Calu3 (cell line): ENCODE measurements around the gene TMX3. TPM values are rescaled to one million over a fixed set of nuclear protein-coding genes. Genes with fewer than 3 reads are reported as not detected.

Experiments used
- BruUV-seq: library from RNA; stranded (reverse); fragments of 400-500 nt; replicated peaks from 2 replicates; lab custom pipeline; 2021; lab: Mats Ljungman, UMichigan
- CTCF ChIA-PET: fragments of 300-600 bp; sonication (Branson Sonifier 250); formaldehyde crosslinking; loops from one replicate; lab custom pipeline; 2022; ENCODE audit warnings: antibody characterized with exemption; lab: Charles Lee
- DNase-seq: peaks from one replicate; pipeline ENCODE4 v3.0.0; 2022
- H3K27ac Mint-ChIP-seq: one replicate; pipeline ENCODE4 v1.8.0; 2022; ENCODE audit warnings: mixed read lengths; ENCODE audit not compliant: unreplicated experiment
- H3K27me3 Mint-ChIP-seq: one replicate; pipeline ENCODE4 v1.8.0; 2022; ENCODE audit warnings: mixed read lengths; ENCODE audit not compliant: unreplicated experiment
- H3K36me3 Mint-ChIP-seq: one replicate; pipeline ENCODE4 v1.8.0; 2022; ENCODE audit warnings: mild to moderate bottlenecking, moderate library complexity, mixed read lengths; ENCODE audit not compliant: insufficient read depth, unreplicated experiment
- H3K4me1 Mint-ChIP-seq: one replicate; pipeline ENCODE4 v1.8.0; 2022; ENCODE audit warnings: mild to moderate bottlenecking, low read depth, mixed read lengths; ENCODE audit not compliant: unreplicated experiment
- H3K4me3 Mint-ChIP-seq: one replicate; pipeline ENCODE4 v1.8.0; 2022; ENCODE audit warnings: mild to moderate bottlenecking, low read depth, moderate library complexity, mixed read lengths; ENCODE audit not compliant: unreplicated experiment
- H3K9me3 Mint-ChIP-seq: one replicate; pipeline ENCODE4 v1.8.0; 2022; ENCODE audit warnings: low read depth, mixed read lengths; ENCODE audit not compliant: unreplicated experiment
- intact Hi-C: fragments of 100-400 bp; cut with micrococcal nuclease; formaldehyde crosslinking; loops from one replicate; pipeline ENCODE4 v1.10.0; 2022; ENCODE audit not compliant: unreplicated experiment
- total RNA-seq: library from RNA; stranded (reverse); gene quantifications from 2 replicates; pipeline ENCODE4 v1.2.3, GENCODE V29; 2022
- TF ChIP-seq, protein P1 (sequence below): fragments of 200-600 bp; IDR thresholded peaks from one replicate; pipeline ENCODE4 v1.8.0; 2022; ENCODE audit warnings: antibody characterized with exemption; ENCODE audit not compliant: unreplicated experiment

Gene TMX3
- total RNA-seq, 1 experiment from 2014 or later, result 63.1 TPM

DNA sequence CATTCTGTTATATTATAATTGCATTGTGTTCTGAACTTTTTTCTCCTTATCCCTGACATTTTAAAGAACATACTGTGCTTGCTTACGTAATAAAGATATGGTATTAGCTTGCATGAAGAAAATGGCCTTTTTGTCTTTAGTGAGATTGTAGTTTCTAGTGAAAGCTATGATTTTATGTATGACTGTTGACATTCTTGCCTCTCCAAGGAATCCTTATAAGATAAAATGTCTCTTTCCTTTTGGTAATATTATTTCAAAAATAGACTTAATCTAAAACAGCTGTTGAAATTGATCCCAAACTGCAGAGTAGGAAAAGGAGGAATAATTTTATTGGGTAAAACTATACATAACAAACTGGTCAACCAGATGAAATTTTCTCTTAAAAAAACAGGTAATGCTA lies 42.2 kb upstream of the TMX3 start:
- no TSS peak for BruUV-seq
- no peak for DNase-seq
- H3K9me3 Mint-ChIP-seq, result peaks cover 9% of the 10 kb centered on the region
- CTCF ChIA-PET, result no interaction called here
- H3K27me3 Mint-ChIP-seq, result no peaks in the 10 kb centered on the region
- no peaks in the 10 kb centered on the region for H3K4me1 Mint-ChIP-seq
- H3K36me3 Mint-ChIP-seq, result no peaks in the 10 kb centered on the region
- intact Hi-C loops, result no loop called here
- no peak overlapping the region for H3K27ac Mint-ChIP-seq
- TF ChIP-seq, protein P1, sequence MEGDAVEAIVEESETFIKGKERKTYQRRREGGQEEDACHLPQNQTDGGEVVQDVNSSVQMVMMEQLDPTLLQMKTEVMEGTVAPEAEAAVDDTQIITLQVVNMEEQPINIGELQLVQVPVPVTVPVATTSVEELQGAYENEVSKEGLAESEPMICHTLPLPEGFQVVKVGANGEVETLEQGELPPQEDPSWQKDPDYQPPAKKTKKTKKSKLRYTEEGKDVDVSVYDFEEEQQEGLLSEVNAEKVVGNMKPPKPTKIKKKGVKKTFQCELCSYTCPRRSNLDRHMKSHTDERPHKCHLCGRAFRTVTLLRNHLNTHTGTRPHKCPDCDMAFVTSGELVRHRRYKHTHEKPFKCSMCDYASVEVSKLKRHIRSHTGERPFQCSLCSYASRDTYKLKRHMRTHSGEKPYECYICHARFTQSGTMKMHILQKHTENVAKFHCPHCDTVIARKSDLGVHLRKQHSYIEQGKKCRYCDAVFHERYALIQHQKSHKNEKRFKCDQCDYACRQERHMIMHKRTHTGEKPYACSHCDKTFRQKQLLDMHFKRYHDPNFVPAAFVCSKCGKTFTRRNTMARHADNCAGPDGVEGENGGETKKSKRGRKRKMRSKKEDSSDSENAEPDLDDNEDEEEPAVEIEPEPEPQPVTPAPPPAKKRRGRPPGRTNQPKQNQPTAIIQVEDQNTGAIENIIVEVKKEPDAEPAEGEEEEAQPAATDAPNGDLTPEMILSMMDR, result no peak
- H3K4me3 Mint-ChIP-seq, result no peak overlapping the region

DNA sequence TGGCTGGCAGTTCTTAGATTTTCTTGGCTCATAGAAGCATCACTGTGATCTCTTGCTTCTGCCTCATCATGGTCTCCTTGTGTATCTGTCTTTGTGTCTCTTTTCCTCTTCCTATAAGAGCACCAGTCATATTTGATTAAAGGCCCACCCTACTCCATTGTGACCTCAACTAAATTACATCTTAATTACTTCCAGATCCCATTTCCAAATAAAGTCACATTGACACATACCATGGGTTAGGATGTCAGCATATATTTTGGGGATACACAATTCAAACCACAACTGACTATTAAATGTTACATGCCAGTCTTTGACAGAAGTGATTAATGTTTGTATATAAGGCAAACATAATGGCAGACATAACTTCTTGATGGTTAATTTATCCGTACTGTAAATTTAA lies 27.3 kb upstream of the TMX3 start:
- no peaks in the 10 kb centered on the region for H3K4me1 Mint-ChIP-seq
- no peaks in the 10 kb centered on the region for H3K9me3 Mint-ChIP-seq
- H3K27ac Mint-ChIP-seq, result no peak overlapping the region
- DNase-seq, result no peak
- TF ChIP-seq, protein P1, result no peak
- no peaks in the 10 kb centered on the region for H3K27me3 Mint-ChIP-seq
- H3K36me3 Mint-ChIP-seq, result no peaks in the 10 kb centered on the region
- CTCF ChIA-PET, result no interaction called here
- BruUV-seq, result no TSS peak
- intact Hi-C loops, result no loop called here
- H3K4me3 Mint-ChIP-seq, result no peak overlapping the region

DNA sequence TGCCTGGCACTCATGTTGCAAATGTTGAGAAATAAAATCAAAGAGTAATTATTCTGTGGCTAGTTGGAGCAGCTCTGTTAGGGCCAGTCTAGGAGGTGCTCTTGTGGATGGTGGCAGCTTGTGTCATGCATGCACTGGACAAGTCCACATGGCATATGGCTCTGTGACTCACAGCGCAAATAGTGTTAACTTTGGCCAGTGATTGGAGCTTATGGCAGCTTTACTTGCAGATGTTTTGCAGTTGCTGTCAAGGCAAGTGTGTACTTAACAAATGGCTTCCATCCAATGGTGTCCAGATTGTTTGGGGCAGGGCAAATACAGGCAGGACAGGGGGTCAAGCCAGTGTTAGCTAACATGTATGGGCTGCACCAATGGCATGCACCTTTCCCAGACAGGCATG lies 26.1 kb upstream of the TMX3 start:
- H3K27ac Mint-ChIP-seq, result no peak overlapping the region
- H3K4me3 Mint-ChIP-seq, result no peak overlapping the region
- no peak for DNase-seq
- H3K36me3 Mint-ChIP-seq, result no peaks in the 10 kb centered on the region
- no peaks in the 10 kb centered on the region for H3K27me3 Mint-ChIP-seq
- intact Hi-C loops, result no loop called here
- no peaks in the 10 kb centered on the region for H3K9me3 Mint-ChIP-seq
- BruUV-seq, result no TSS peak
- H3K4me1 Mint-ChIP-seq, result no peaks in the 10 kb centered on the region
- CTCF ChIA-PET, result no interaction called here
- TF ChIP-seq, protein P1, result no peak

DNA sequence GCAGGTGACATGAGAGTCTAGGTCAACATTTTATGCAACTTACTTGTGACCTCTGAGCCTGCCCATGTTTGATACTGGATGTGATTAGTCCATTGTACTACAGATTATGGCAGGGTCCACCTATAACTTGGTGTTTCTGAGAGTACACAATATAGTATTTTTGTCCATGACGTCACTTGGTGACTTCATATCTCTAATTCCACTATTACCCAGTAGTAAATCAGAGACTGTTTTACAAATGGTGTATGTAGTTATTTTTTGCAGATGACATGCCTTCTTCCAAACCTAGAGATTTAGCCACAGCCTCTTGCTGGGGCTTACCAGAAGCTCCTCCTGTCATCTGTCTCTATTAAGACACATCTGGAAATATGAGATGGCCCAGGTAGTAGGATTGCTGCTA lies 24.6 kb upstream of the TMX3 start:
- intact Hi-C loops, result no loop called here
- CTCF ChIA-PET, result no interaction called here
- no peak overlapping the region for H3K27ac Mint-ChIP-seq
- H3K27me3 Mint-ChIP-seq, result no peaks in the 10 kb centered on the region
- H3K9me3 Mint-ChIP-seq, result no peaks in the 10 kb centered on the region
- no peak for DNase-seq
- H3K4me3 Mint-ChIP-seq, result no peak overlapping the region
- H3K36me3 Mint-ChIP-seq, result no peaks in the 10 kb centered on the region
- no TSS peak for BruUV-seq
- TF ChIP-seq, protein P1, result no peak
- H3K4me1 Mint-ChIP-seq, result peaks cover under 1% of the 10 kb centered on the region
